Measurements from ENCODE around the gene ANKRD23.

- TF ChIP-seq POLR2A (IDR thresholded peaks at IDR 0.05) (no peak), CTCF (IDR thresholded peaks at IDR 0.05) (no peak)
Measured at GRCh38 chr2:96824079-96824870, 19.5 kb downstream of the ANKRD23 start.

All from heart left ventricle (tissue), 13 donors.